Smooth muscle cell (in vitro differentiated cells): ENCODE measurements around the gene EEF1AKMT1. TPM values are rescaled to one million over a fixed set of nuclear protein-coding genes. Genes with fewer than 3 reads are reported as not detected.

ENCODE experiments used
- DNase-seq: peaks from one replicate; lab custom pipeline; 2025; ENCODE audit not compliant: unreplicated experiment; lab: John Stamatoyannopoulos, UW
- H2AFZ ChIP-seq: fragments of 200-600 bp; sonication (generic); 2 replicates; pipeline ENCODE4 v1.6.0; 2016; ENCODE audit warnings: antibody characterized with exemption, low read depth, mild to moderate bottlenecking
- H3F3A ChIP-seq: fragments of 200-600 bp; sonication (generic); 2 replicates; pipeline ENCODE4 v1.6.0; 2017; ENCODE audit warnings: antibody characterized with exemption, low read depth
- H3K27ac ChIP-seq: fragments of 200-600 bp; sonication (generic); 2 replicates; pipeline ENCODE4 v1.5.1; 2016; ENCODE audit warnings: low read depth, mild to moderate bottlenecking
- H3K27me3 ChIP-seq: fragments of 200-600 bp; sonication (generic); 2 replicates; pipeline ENCODE4 v1.6.1; 2016; ENCODE audit warnings: low read depth, mild to moderate bottlenecking
- H3K36me3 ChIP-seq: fragments of 200-600 bp; sonication (generic); 2 replicates; pipeline ENCODE4 v1.5.1; 2016; ENCODE audit warnings: low read depth
- H3K4me1 ChIP-seq: fragments of 200-600 bp; sonication (generic); 2 replicates; pipeline ENCODE4 v1.5.1; 2016; ENCODE audit warnings: low read depth
- H3K4me2 ChIP-seq: fragments of 200-600 bp; sonication (generic); 2 replicates; pipeline ENCODE4 v1.6.0; 2016; ENCODE audit warnings: mild to moderate bottlenecking
- H3K4me3 ChIP-seq: fragments of 200-600 bp; sonication (generic); 2 replicates; pipeline ENCODE4 v1.5.1; 2016; ENCODE audit warnings: mild to moderate bottlenecking
- H3K79me2 ChIP-seq: fragments of 200-600 bp; sonication (generic); 2 replicates; pipeline ENCODE4 v1.6.0; 2016; ENCODE audit warnings: low read depth, mild to moderate bottlenecking
- H3K9ac ChIP-seq: fragments of 200-600 bp; sonication (generic); 2 replicates; pipeline ENCODE4 v1.6.0; 2016; ENCODE audit warnings: low read depth
- H3K9me3 ChIP-seq: fragments of 200-600 bp; sonication (generic); replicated peaks from 2 replicates; pipeline ENCODE4 v1.5.1; 2016; ENCODE audit warnings: low read depth
- H4K20me1 ChIP-seq: fragments of 200-600 bp; sonication (generic); 2 replicates; pipeline ENCODE4 v1.6.0; 2016; ENCODE audit warnings: low read depth
- CTCF ChIP-seq: fragments of 200-600 bp; sonication (generic); IDR thresholded peaks from 2 replicates; pipeline ENCODE4 v1.5.1; 2017; ENCODE audit warnings: borderline replicate concordance, mild to moderate bottlenecking, antibody characterized with exemption; ENCODE audit not compliant: insufficient read depth, poor library complexity, severe bottlenecking
- WGBS: methylation state at CpG from one replicate; pipeline ENCODE4 v1.1.7; 2016; ENCODE audit warnings: low lambda C conversion rate; 5-methylcytosine and 5-hydroxymethylcytosine counted together
- polyA plus RNA-seq: library from polyadenylated mRNA; unstranded; fragments of >200 nt; fragmentation: Nextera tagmentation; extraction: Ambion mirVana; gene quantifications from 2 replicates; pipeline ENCODE4 v1.2.1, GENCODE V29; 2016
- total RNA-seq: library from RNA; depleted of rRNA; stranded (reverse); fragments of >200 nt; gene quantifications from 2 replicates; pipeline ENCODE4 v1.2.3, GENCODE V29; 2014

The EEF1AKMT1 gene
- total and polyA plus RNA-seq, 2 experiments from 2014 or later = 15.0 to 17.3 TPM

GRCh38 chr13:20819715-20820114 lies 46.0 kb upstream of the EEF1AKMT1 start:
- Histone ChIP-seq H3K4me3 (no peak overlapping the region), H4K20me1 (peaks cover 12% of the 10 kb centered on the region), H3K4me2 (no peak overlapping the region), H2AFZ (no peak overlapping the region), H3K36me3 (no peaks in the 10 kb centered on the region), H3K4me1 (no peaks in the 10 kb centered on the region), H3K27ac (no peak overlapping the region), H3K9me3 (no peaks in the 10 kb centered on the region), H3F3A (peaks cover 8% of the 10 kb centered on the region), H3K79me2 (no peaks in the 10 kb centered on the region), H3K9ac (no peak overlapping the region), H3K27me3 (no peaks in the 10 kb centered on the region)
- DNase-seq = no peak
- no peak for TF ChIP-seq CTCF
- WGBS = 98% methylated on average over 3 of the region's 3 CpGs

- Histone ChIP-seq H3K4me1 (no peaks in the 10 kb centered on the region), H3K4me3 (no peak overlapping the region), H3K4me2 (no peak overlapping the region), H3K9ac (no peak overlapping the region), H3K9me3 (no peaks in the 10 kb centered on the region), H3K79me2 (no peaks in the 10 kb centered on the region), H2AFZ (no peak overlapping the region), H3K27me3 (no peaks in the 10 kb centered on the region), H4K20me1 (peaks cover 27% of the 10 kb centered on the region), H3F3A (peaks cover 18% of the 10 kb centered on the region), H3K36me3 (no peaks in the 10 kb centered on the region), H3K27ac (peak overlapping the region; percentile 90)
- no peak for TF ChIP-seq CTCF
- DNase-seq = no peak
- 25% methylated on average over 1 of the region's 1 CpG for WGBS
These were observed 41.7 kb upstream of the EEF1AKMT1 start for GRCh38 chr13:20815464-20815863.

- H3K9ac ChIP-seq = peak overlapping the region; percentile 65
- no peaks in the 10 kb centered on the region for H3K27me3 ChIP-seq
- H3K36me3 ChIP-seq = peaks cover 2% of the 10 kb centered on the region
- no peaks in the 10 kb centered on the region for H3K79me2 ChIP-seq
- H3F3A ChIP-seq = peaks cover 19% of the 10 kb centered on the region
- DNase-seq = peak; percentile 13
- no peaks in the 10 kb centered on the region for H3K4me1 ChIP-seq
- no peaks in the 10 kb centered on the region for H3K9me3 ChIP-seq
- H3K4me3 ChIP-seq = no peak overlapping the region
- H3K4me2 ChIP-seq = peak overlapping the region; percentile 63
- peaks cover 27% of the 10 kb centered on the region for H4K20me1 ChIP-seq
- H3K27ac ChIP-seq = peak overlapping the region; percentile 90
- TF ChIP-seq CTCF = no peak
- WGBS = 27% methylated on average over 5 of the region's 5 CpGs
- H2AFZ ChIP-seq = no peak overlapping the region
These were observed 40.6 kb upstream of the EEF1AKMT1 start for GRCh38 chr13:20814224-20814910.

- Histone ChIP-seq H3K27me3 (no peaks in the 10 kb centered on the region), H3K9ac (no peak overlapping the region), H3K4me2 (no peak overlapping the region), H3K27ac (peak overlapping the region; percentile 90), H3F3A (peaks cover 19% of the 10 kb centered on the region), H3K4me1 (no peaks in the 10 kb centered on the region), H3K36me3 (peaks cover 8% of the 10 kb centered on the region), H3K4me3 (no peak overlapping the region), H4K20me1 (peaks cover 27% of the 10 kb centered on the region), H3K9me3 (no peaks in the 10 kb centered on the region), H3K79me2 (no peaks in the 10 kb centered on the region), H2AFZ (no peak overlapping the region)
- 94% methylated on average over 7 of the region's 7 CpGs for WGBS
- TF ChIP-seq CTCF = no peak
- no peak for DNase-seq
These were observed 39.1 kb upstream of the EEF1AKMT1 start for GRCh38 chr13:20812890-20813289.
